ENCODE measurements around the gene AP3B2.

The AP3B2 gene

DNA sequence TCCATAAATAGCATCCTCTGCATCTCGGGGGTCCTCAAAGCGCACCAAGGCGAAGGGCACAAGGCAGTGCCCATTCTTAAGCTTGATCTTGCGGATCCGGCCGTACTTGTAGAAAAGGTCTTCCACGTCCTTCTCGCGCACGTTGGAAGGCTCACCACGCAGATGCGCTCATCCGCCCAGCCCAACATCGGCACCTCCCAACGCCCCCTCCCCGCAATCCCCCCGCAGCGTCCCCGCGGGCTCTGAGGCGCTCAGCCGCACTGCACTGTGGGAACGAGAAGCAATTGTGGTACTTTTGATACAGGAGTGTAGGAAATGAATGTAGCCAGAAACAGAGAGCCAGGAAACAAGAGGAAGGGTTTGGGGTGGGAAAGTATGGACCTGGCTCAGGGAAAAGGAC lies 17.5 kb downstream of the AP3B2 start:
- DNase-seq (ENCODE audit: low read depth in 2 of 2): no peak

DNA sequence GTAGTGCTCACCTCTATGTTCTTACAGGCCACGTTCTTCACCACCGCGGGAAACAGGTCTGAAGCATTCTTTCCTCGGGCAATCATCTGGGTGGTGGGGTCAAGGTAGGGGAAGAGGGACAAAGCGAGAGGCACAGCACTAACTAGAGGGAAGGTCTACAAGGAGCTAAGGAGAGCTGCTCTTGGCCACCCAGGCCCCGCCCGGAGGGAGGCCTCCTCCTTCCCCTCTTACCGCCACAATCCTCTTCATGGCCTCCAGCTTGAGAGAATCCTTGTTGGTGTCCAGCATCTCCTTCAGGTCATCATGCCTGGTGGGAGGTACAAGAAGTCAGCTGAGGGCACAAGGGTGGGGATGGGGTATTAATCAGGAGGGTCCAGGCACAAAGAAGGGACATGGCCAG lies 20.5 kb downstream of the AP3B2 start:
- DNase-seq (ENCODE audit: low read depth in 2 of 2): no peak

DNA sequence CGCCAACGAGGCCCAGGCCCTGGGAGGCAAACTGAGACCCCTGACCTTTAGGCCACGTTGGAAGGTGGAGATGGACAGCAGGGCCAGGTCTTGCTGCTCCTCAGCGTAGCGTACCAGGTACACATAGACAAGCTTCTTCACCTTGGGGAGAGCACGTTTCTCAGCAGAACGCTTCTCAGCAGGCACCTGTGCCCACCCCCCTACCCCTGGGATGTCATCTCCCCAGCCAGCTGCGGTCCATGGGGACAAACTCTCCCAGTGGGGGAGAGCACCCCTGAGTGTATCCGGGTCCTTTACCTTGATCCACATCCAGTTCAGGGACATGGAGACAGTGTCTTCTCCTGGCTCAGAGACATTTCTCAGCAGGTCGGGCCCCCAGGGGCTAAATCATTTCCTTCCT lies 21.0 kb downstream of the AP3B2 start:
- no peak for DNase-seq (ENCODE audit: low read depth in 2 of 2)

DNA sequence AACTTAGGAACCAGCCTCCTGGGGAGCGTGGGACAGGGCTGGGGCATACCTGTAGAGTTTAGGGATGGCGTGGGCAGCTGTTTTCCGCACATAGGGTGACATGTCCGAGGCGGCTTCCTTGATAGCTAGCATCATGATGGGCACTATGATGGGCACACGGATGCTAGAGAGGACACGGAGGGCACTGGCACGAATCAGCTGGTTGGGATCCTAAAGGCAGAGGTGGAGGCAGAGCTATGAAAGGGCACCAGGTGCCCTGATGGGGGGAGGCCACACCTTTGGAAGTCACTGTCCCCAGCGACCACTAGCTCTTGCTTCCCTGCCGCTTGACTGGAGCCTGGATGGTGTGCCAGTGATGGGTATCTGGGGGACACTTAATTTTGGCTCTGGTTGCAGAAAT lies 28.3 kb downstream of the AP3B2 start:
- no peak for DNase-seq (ENCODE audit: low read depth in 2 of 2)

DNA sequence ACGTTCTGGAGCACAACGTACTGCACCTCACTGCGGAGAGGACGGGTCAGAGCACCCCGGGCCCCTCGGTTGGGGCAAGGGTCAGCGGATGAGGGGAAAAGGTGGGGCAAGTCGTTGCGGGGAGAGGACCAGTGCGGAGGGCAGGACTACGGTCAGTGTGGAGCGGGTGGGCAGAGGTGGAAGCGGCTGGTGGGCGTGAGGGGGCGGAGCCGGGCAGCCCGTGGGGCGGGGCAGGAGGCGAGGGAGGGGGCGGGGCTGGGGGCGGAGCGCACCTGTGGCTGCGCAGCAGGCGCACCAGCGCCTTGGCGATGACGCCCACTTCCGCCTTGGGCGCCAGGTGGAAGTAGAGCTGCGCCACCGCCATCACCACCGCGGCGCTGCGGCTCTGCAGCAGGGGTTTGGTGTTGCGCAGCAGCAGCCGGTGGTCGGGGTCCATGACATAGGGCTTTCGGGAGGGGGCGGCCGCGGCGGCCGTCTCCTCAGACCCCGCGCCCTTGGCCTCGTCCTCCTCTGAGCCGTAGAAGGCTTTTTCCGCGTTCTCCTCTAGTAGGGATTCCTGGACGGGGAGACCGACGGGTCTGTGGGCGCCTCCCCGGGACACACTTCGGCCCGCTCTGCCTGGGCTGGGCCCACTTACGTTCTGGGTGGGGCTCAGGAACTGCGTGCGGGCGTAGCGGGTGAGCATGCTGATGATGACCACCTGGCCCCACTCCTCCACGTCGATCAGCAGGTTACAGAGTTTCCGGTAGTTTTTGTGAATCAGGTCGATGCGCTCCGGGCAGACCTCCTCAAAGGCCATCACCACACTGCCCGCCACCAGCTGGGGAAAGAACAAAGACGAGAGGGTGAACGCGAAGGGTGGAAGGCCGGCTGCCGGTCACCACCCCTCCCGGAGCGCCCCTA lies 29.2 kb downstream of the AP3B2 start:
- peak; percentile 67 to 69 for DNase-seq (ENCODE audit: low read depth in 2 of 2)

DNA sequence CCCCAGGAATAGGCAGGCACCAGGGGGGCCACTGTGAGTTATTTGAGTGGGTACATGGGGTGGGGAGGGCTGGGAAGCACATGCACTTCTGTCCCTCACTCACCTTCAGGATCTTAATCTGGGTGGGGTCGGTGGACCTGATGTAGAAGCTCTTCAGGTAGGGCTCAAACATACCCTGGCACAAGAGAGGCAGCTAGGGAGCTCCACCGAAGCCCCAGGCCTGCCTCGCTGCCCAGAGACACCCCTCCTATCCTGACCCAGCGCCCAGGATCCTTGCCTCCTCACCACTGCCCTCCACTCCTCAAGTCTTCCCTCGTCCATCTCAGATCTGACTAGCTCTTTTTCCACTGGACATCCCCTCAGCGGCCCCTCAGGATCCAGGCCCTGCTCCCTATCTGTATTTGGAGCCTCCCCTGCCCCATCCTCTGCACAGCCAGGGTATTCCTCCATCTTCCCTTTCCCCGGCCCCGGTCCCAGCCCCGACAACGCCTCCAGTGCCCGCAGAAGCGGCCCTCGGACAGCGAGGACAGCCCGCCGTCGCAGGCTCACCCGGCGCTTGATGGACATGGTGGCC lies 30.0 kb downstream of the AP3B2 start:
- no peak for DNase-seq (ENCODE audit: low read depth in 2 of 2)

DNA sequence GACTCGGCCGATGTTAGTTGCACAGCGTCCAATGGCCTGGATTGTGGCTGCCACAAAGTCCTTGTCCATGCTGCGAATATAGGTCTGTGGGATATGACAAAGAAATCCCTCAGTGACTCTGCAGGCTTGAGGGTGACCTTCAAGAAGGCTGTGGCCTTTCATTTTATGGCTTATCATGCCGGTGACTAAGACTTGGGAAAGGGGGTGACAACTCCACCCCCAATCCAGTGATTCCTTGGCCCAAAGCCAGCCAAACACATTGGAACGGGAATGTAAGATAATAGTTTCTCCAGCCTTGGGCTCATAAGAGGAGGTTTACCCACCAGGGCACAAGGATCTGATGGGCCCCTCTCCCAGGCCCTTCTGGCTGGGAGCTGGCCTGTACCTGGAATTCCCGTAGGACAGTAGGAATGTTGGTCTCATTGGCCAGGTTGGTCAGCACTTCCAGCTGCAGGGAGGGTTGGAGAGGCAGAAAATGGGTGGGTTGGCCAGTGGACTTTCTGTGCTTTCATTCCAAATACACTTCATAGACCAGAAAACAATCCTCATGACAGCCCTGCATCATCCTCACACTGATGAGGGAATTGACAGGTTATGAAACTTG lies 31.9 kb downstream of the AP3B2 start:
- no peak for DNase-seq (ENCODE audit: low read depth in 2 of 2)

DNA sequence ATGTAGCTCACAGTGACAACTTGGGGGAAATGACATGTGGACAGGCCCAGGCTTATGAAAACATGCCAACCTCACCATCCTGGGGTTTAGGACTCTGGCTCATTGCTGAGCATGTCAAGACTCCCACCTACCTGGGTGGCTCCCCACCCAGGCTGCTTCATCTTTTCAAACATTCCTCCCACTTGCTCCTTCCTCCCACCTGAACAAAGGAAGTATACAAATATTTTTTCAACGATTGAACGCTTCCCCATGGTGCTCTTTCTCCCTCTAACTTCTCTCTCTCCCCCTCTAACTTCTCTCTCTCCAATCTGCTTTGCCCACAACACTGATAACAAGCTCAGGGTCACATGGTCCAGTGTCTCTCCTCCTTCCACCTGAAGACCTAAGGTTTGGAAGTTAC lies 34.8 kb downstream of the AP3B2 start:
- no peak for DNase-seq (ENCODE audit: low read depth in 2 of 2)

DNA sequence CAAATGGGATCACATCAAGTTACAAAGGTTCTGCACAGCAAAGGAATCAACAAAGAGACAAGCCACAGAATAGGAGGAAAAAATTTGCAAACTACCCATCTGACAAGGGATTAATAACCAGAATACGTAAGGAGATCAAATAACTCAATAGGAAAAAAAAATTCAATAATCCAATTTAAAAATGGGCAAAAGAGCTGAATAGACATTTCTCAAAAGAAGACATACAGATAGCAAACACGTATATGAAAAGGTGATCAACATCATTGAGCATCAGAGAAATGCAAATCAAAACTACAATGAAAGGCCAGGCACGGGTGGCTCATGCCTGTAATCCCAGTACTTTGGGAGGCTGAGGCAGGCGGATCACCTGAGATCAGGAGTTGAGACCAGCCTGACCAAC lies 39.0 kb downstream of the AP3B2 start:
- no peak for DNase-seq (ENCODE audit: low read depth in 2 of 2)

DNA sequence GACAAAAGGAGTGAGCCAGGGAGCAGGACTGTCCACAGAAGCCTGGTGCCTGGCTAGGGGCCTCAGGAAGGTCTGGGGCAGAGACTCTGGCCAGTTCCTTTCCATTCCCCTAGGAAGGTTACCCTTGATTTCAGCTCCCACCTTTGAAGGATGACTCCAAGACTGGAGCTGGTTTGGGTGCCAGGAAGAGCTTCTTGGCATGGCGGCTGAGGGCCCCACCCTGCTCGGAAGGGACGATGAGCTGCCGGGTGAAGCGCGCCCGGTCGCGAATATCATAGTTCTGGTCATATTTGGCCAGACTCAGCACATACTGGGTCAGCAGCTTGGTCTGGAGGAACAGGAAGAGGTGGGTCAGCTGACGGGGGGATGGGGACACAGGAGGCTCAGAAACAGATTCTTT lies 43.1 kb downstream of the AP3B2 start:
- DNase-seq (ENCODE audit: low read depth in 2 of 2): no peak

DNA sequence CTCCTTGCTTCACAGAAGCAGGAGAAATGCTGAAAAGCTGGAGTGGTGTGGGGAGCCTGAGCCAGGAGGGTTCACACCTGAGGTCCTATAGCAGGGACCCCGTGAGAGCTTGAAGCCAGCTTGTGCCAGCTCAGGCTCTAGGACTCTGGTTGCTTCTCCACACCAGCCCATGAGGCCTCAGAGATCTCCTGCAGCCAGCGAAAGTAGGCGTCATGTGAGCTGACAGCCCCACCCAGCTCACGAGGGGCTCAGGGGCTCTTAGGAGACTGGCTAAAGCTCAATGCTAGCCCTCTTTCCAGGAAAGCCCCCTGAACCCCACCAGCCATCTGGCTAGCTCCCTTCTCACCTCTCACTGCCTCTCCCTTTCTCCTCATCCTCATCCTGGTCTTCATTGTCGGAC lies 45.7 kb downstream of the AP3B2 start:
- no peak for DNase-seq (ENCODE audit: low read depth in 2 of 2)

DNA sequence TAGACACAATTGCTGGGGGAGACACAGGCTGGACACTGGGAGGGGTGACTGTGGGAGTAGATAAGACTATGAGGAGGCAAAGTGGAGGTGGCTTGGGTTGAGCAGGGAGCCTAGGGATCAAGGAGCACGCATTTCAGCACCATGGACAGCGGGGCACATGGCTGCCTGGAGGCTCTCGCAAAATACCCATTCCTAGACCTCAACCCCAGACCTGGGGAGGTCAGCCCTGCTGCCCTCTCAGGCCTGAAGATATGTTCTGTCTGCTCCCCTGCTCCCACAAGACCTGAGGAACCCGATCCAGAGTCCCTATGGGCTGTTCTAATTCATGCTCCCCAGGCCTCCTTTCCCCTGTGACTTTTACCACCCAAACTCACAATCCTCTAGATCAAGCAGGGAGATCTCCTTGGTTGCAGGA lies 46.5 kb downstream of the AP3B2 start:
- DNase-seq (ENCODE audit: low read depth in 2 of 2): no peak

DNA sequence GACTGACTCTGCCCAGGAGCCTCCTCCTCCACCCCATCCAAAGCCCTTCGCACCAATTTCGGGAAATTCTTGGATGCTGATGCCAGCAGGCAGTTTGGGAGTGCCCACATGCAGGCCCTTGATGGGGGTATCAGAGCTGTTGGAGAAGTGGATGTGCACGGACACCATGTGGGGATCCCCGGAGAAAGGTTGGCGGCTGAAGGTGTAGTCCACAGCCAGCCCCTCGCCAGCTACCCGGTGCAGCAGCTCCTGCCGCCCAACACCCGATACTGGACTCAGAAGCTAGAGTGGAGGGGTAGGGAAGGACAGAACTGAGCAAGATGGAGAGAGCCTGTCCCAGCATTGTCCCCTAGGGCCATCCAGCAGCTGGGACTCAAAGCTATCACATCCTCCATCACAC lies 47.0 kb downstream of the AP3B2 start:
- DNase-seq (ENCODE audit: low read depth in 2 of 2): no peak

DNA sequence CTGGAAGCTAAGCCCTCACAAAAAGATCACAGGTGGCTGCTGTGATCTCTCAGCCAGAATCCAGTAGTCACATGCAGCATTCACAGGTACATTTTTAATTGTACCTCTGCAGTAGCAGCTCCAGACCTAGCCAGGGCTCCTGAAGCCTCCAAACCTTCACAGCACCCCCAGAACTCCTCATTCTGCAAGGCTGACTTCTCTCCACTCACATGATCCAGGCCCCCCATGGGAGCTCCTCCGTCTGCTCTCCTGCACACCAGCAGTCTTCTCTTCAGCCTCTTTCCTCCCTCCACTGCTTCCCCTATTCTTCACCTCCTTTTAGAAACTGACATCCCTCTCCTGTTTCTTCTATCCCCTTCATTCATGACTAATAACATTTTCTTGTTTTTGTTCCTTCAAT lies 49.3 kb downstream of the AP3B2 start:
- no peak for DNase-seq (ENCODE audit: low read depth in 2 of 2)

DNA sequence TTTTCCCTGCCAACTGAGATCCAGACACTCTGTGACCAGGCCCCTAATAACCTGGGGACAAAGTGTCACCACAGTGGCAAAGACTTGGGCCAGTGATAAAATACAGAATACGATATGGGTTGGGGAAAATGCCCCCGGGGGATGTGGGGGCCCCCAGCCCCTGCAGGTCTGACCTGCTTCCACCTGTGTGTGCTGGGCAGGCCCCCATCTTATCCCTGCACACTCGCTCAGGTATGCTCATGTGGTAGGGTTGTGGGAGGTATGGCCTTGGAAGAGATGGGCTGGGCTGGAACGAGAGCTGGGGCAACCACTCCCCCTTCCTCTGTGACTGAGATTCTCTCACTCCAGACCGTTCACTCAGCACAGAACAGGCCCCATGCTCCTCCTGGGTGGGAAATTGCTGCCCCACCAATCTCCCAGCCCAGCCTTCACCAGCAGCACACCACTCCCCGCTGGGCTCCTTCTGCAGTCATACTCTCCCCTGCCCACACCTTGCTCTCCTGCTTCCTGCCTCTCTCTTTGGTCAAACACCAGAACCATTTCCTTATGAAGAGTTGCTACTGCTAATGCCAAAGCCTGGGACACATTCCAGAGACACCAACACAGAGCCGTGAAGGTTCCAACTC lies 52.9 kb downstream of the AP3B2 start:
- no peak for DNase-seq (ENCODE audit: low read depth in 2 of 2)

DNA sequence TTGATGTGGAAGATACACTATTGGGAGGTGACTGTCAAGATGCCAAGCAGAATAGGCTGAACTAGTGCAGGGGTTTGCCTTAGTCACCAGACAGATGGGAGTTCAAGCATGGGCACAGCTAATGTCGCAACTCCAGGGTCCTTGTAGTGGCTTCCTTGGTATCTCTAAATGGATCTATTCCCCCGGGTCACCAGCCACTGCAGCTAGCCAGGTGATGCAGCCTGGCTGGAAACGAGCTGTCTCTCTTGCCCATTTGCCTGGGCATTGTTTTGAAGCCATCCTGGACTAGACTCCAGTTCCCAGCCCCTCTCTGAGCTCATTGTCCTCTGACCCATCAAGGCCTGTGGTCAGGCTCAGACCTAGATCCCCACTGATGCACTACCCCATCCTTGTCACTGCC lies 54.1 kb downstream of the AP3B2 start:
- no peak for DNase-seq (ENCODE audit: low read depth in 2 of 2)

DNA sequence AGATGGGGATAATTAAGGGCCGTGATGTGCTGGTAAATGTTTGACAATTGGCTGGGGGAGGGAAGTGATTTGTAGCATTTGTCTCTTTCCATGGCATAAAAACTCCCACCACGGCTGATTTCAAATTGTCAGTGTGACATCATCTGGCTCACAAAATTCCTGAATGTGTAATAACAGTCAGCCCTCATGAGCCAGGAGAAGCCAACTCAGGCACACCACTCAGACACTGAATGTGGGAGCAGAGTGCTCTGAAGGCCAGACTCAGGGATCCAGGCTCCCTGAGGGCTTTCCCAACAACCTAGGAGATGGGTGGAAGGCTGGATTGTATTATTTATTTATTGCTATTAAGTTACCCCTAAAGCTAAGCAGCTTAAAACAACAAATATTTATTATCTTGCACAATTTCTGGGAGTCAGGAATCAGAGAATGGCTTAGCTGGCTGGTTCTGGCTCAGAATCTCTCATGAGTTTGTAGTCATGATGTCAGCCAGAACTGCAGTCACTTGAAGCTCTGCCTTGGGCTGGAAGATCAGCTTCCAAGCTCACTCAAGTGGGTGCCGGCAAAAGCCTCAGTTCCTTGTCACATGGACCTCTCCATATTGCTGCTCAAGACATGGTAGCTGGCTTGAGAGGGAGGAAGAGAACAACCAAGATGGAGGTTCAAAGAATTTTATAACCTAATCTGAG lies 56.0 kb downstream of the AP3B2 start:
- no peak for DNase-seq (ENCODE audit: low read depth in 2 of 2)

DNA sequence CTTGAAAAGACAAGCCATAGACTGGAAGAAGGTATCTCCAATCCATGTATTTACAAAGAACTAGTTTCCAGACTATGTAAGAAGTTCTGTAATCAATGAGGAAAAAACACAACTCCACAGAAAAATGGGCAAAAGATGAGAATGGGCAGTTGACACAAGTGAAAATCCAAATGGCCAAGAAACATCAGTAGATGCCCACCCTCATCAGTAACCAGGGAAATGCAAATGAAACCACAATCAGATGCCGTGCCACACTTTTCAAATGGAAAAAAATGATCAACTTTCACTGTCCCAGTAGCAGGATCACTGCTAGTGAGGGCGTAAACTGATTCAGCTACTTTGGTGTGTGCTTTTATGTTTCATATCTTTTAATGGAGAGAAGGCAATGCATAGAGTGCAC lies 58.0 kb downstream of the AP3B2 start:
- DNase-seq (ENCODE audit: low read depth in 2 of 2): no peak

DNA sequence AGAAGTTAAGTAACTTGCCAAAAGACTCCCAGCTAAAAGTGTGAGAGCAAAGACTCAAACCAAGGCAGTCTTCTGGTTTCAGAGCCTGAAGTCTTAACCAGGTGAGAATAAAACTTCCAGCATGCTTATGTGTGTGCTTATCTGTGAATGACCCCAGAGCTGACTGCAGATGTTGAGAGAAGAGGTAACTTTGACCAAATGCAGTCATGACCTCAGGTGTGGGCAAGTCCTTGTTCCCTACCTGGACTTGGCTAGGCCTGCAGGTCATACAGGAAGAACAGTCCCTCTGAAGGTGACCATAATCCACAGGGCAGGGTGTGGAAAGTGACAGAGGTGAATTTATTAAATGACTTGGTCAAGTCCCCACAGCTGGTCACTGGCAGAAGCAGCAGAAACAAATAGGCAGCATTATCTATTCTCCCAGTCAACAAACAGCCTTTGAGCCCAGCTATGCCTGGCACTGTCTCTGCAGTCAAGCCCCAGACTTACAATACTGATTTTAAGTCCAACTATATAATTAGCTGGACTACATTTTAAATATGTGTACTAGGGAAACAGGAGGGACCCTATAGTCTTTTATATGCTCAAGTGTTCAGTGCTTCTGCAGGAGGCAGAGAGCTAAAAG lies 59.5 kb downstream of the AP3B2 start:
- no peak for DNase-seq (ENCODE audit: low read depth in 2 of 2)

DNA sequence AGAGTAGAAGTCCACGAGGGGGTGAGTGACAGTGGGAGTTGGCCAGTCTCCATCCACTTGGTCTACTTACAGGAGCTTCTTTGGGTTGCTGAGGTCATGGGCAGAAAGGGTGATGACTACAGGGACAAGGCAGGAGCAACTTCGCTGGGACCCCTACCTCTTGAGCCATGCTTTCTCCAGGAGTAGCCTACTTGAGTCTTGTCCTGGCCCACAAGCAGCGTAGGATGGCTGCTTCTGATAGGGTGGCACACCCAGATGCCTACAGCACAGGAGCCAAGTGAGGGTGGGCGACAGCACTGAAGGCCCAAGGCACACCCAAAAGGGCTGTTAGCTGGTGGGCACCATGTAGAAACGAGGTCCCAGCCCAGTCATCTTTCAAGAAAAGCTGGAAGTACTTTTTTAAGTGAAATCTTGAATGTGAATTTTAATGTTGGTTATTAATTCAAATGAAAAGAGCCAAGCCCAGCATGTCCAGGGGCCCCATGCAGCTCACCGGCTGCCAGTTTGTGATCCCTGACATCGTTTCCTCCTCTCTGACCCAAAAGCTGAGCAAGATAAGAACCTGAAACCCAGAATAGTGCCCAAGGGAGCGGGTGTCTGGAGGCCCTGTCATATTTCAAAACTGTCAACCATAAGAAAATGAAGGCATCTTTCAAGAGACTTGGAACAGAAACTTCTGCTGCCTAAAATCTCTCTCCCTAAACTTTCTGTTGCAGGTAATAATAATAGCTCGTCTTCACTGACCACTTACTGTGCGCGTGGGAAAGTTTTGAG lies 60.3 kb downstream of the AP3B2 start:
- DNase-seq (ENCODE audit: low read depth in 2 of 2): no peak

All from stimulated activated CD8-positive, alpha-beta memory T cell treated with anti-CD3 and anti-CD28 coated beads, Interleukin-15, amount 100 ng/mL, for 48 hours (primary cell).